Measurements from ENCODE around the gene CDC34.

CDC34 gene

DNA sequence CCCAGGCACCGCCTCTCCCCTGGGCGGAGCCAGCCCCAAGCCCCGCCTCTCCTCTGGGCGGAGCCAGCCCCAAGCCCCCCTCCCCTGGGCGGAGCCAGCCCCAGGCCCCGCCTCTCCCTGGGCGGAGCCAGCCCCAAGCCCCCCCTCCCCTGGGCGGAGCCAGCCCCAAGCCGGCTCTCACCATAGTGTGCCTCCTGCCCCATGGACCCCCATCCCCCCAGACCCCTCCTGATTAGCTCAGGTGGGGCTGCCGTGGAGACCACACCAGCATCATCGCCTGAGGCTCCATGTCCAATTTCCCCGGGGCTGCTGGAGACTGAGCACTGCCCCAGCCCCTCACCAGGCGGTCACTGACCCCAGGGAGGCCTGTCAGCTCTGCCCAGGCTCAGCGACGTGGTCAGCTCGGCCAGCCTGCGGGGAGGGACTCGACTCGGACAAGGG lies 39.4 kb upstream of the CDC34 start:
- no peak overlapping the region for H3K27ac ChIP-seq (ENCODE audit: low read depth, low read length)
- no peaks in the 10 kb centered on the region for H3K36me3 ChIP-seq (ENCODE audit: low read length)
- no peak for TF ChIP-seq EZH2phosphoT487 (conservative IDR thresholded peaks at IDR 0.05; ENCODE audit: low read length)
- TF ChIP-seq, protein P1, sequence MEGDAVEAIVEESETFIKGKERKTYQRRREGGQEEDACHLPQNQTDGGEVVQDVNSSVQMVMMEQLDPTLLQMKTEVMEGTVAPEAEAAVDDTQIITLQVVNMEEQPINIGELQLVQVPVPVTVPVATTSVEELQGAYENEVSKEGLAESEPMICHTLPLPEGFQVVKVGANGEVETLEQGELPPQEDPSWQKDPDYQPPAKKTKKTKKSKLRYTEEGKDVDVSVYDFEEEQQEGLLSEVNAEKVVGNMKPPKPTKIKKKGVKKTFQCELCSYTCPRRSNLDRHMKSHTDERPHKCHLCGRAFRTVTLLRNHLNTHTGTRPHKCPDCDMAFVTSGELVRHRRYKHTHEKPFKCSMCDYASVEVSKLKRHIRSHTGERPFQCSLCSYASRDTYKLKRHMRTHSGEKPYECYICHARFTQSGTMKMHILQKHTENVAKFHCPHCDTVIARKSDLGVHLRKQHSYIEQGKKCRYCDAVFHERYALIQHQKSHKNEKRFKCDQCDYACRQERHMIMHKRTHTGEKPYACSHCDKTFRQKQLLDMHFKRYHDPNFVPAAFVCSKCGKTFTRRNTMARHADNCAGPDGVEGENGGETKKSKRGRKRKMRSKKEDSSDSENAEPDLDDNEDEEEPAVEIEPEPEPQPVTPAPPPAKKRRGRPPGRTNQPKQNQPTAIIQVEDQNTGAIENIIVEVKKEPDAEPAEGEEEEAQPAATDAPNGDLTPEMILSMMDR (IDR thresholded peaks at IDR 0.05; ENCODE audit: insufficient read depth, low read length, poor library complexity, severe bottlenecking): no peak
- H3F3A ChIP-seq (ENCODE audit: insufficient read depth): peaks cover 4% of the 10 kb centered on the region
- H2AFZ ChIP-seq (ENCODE audit: low read depth, low read length, severe bottlenecking): no peak overlapping the region
- no peak overlapping the region for H3K9ac ChIP-seq (ENCODE audit: low read length)
- H3K4me2 ChIP-seq (ENCODE audit: low read depth, low read length, poor library complexity, severe bottlenecking): no peak overlapping the region
- no peaks in the 10 kb centered on the region for H3K9me3 ChIP-seq (ENCODE audit: insufficient read depth, low read length)
- H3K9me2 ChIP-seq (replicated peaks; ENCODE audit: insufficient read depth, low read length): no peaks in the 10 kb centered on the region
- H3K79me2 ChIP-seq (ENCODE audit: insufficient read depth, low read length): no peaks in the 10 kb centered on the region
- H3K27me3 ChIP-seq (ENCODE audit: low read length): no peaks in the 10 kb centered on the region
- H4K20me1 ChIP-seq (ENCODE audit: low read depth, low read length): no peaks in the 10 kb centered on the region
- H3K4me3 ChIP-seq (ENCODE audit: insufficient read depth, low read length, poor library complexity, severe bottlenecking): no peak overlapping the region

DNA sequence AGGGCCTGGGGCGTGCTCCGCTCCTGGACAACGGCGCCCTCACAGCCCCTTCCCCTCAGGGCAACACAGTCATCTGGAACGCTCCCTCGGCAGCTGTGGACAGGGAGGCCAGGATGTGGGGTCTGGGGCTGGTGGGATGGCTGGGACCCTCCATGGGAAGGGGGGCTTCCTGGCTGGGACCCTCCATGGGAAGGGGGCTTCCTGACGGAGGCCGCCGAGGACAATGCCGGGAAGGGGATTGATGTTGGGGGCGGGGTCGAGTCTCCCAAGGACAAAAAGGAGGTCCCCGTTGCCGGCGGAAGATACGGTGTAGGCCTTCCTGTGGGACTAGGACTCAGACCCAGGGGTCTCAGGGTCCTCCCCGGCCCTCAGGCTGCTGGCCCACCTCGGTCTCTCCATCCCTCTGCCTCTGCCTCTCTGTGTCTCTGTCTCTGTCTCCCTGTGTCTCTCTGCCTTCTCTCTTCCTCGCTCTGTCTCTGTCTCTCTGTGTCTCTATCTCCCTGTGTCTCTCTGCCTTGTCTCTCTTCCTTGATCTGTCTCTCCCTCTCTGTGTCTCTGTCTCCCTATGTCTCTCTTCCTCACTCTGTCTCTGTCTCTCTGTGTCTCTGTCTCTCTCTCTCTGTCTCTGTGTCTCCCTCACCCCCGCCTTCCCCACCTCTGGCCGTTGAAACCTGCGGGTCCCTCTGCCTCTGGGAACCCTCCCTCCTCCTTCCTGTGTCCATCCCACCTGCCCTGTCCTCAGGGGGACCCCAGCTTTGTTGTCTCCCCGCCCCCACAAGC lies 38.0 kb upstream of the CDC34 start:
- Histone ChIP-seq H3K27ac (ENCODE audit: low read depth, low read length) (no peak overlapping the region), H3K4me3 (ENCODE audit: insufficient read depth, low read length, poor library complexity, severe bottlenecking) (no peak overlapping the region), H3K4me2 (ENCODE audit: low read depth, low read length, poor library complexity, severe bottlenecking) (no peak overlapping the region), H3K36me3 (ENCODE audit: low read length) (no peaks in the 10 kb centered on the region), H3K9me3 (ENCODE audit: insufficient read depth, low read length) (no peaks in the 10 kb centered on the region), H3K9me2 (replicated peaks; ENCODE audit: insufficient read depth, low read length) (no peaks in the 10 kb centered on the region), H3K79me2 (ENCODE audit: insufficient read depth, low read length) (no peaks in the 10 kb centered on the region), H3K27me3 (ENCODE audit: low read length) (no peaks in the 10 kb centered on the region), H3K9ac (ENCODE audit: low read length) (no peak overlapping the region), H2AFZ (ENCODE audit: low read depth, low read length, severe bottlenecking) (no peak overlapping the region), H4K20me1 (ENCODE audit: low read depth, low read length) (no peaks in the 10 kb centered on the region), H3F3A (ENCODE audit: insufficient read depth) (peaks cover 4% of the 10 kb centered on the region)
- TF ChIP-seq, protein P1 (IDR thresholded peaks at IDR 0.05; ENCODE audit: insufficient read depth, low read length, poor library complexity, severe bottlenecking): no peak
- TF ChIP-seq EZH2phosphoT487 (conservative IDR thresholded peaks at IDR 0.05; ENCODE audit: low read length): no peak

DNA sequence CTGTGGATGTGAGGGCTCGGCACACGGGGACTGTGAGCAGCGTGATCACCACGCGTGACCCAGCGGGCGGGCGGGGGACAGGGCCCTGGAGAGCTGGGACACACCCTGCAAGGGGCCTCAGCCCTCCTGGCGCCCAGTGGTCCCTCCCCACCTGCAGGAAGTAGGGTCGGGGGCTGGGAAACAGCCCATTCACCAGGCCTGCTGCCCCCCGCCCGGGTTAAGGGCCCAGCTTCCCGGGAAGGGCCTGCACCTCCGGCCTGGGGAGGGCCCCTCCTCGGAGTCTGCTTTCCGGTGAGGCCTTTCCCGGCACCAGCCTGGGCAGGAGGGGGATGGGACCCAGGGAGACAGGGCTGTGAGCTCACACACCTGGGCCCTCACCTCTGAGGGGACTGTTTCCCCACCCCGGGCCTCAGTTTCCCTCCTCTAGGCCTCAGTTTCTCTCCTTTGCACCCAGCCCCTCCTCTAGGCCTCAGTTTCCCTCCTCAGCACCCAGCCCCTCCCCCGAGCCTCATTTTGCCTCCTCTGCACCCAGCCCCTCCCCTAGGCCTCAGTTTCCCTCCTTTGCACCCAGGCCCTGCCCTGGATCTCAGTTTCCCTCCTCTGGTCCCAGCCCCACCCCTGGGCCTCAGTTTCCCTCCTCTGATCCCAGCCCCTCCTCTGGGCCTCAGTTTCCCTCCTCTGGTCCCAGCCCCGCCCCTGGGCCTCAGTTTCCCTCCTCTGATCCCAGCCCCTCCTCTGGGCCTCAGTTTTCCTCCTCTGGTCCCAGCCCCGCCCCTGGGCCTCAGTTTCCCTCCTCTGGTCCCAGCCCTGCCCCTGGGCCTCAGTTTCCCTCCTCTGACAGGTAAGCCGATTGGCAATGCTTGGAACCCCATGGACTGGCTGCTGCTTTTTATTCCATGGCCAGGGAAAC lies 37.1 kb upstream of the CDC34 start:
- H3K9me3 ChIP-seq (ENCODE audit: insufficient read depth, low read length): no peaks in the 10 kb centered on the region
- no peak for TF ChIP-seq EZH2phosphoT487 (conservative IDR thresholded peaks at IDR 0.05; ENCODE audit: low read length)
- TF ChIP-seq, protein P1 (IDR thresholded peaks at IDR 0.05; ENCODE audit: insufficient read depth, low read length, poor library complexity, severe bottlenecking): no peak

More for the DNA sequence above, 37.1 kb upstream of the CDC34 start:
- no peaks in the 10 kb centered on the region for H3K27me3 ChIP-seq (ENCODE audit: low read length)
- H3K9me2 ChIP-seq (replicated peaks; ENCODE audit: insufficient read depth, low read length): no peaks in the 10 kb centered on the region
- H3K36me3 ChIP-seq (ENCODE audit: low read length): no peaks in the 10 kb centered on the region
- no peak overlapping the region for H3K4me3 ChIP-seq (ENCODE audit: insufficient read depth, low read length, poor library complexity, severe bottlenecking)
- H3K79me2 ChIP-seq (ENCODE audit: insufficient read depth, low read length): no peaks in the 10 kb centered on the region
- H3K27ac ChIP-seq (ENCODE audit: low read depth, low read length): no peak overlapping the region
- H3K4me2 ChIP-seq (ENCODE audit: low read depth, low read length, poor library complexity, severe bottlenecking): no peak overlapping the region
- H2AFZ ChIP-seq (ENCODE audit: low read depth, low read length, severe bottlenecking): no peak overlapping the region
- peaks cover 4% of the 10 kb centered on the region for H3F3A ChIP-seq (ENCODE audit: insufficient read depth)
- no peaks in the 10 kb centered on the region for H4K20me1 ChIP-seq (ENCODE audit: low read depth, low read length)
- H3K9ac ChIP-seq (ENCODE audit: low read length): no peak overlapping the region
